OCI-LY7 (cell line): ENCODE results near the gene SRI.

Experiments used
- EZH2phosphoT487 ChIP-seq: fragments of 200-600 bp; sonication (generic); IDR thresholded peaks from 2 replicates; pipeline ENCODE4 v1.6.1; 2018; ENCODE audit warnings: low read depth, borderline replicate concordance, mild to moderate bottlenecking, mixed run types, antibody characterized with exemption, low read length, moderate library complexity, mixed read lengths
- TF ChIP-seq, protein P1 (sequence below): fragments of 200-600 bp; sonication (generic); conservative IDR thresholded peaks from 2 replicates; pipeline ENCODE4 v1.5.1; 2014; ENCODE audit warnings: mild to moderate bottlenecking, antibody characterized with exemption, low read length, moderate library complexity, mixed read lengths

DNA sequence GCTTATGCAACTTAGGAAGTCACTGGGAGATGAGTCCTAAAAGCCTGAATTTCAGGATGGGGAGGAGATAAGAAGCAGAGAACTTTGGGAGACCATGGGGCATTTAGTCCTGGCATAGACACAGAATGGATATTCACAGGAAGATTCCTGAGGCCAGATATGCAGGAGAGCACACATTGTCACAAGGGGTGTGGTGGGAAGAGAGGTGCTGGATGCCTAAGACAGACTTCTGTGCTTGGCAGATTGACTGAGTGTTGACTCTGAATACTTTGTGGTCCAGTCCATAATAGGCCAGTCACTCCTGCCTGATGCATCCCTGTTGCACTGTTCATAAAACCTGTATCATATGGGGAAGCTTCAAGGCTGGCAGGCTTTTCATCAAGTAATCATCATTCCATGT is 18.5 kb downstream of the SRI start:
- TF ChIP-seq EZH2phosphoT487, result no peak
- TF ChIP-seq, protein P1, sequence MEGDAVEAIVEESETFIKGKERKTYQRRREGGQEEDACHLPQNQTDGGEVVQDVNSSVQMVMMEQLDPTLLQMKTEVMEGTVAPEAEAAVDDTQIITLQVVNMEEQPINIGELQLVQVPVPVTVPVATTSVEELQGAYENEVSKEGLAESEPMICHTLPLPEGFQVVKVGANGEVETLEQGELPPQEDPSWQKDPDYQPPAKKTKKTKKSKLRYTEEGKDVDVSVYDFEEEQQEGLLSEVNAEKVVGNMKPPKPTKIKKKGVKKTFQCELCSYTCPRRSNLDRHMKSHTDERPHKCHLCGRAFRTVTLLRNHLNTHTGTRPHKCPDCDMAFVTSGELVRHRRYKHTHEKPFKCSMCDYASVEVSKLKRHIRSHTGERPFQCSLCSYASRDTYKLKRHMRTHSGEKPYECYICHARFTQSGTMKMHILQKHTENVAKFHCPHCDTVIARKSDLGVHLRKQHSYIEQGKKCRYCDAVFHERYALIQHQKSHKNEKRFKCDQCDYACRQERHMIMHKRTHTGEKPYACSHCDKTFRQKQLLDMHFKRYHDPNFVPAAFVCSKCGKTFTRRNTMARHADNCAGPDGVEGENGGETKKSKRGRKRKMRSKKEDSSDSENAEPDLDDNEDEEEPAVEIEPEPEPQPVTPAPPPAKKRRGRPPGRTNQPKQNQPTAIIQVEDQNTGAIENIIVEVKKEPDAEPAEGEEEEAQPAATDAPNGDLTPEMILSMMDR, result no peak
